M059J (cell line): ENCODE results near the gene MAP7D2. TPM values are rescaled to one million over a fixed set of nuclear protein-coding genes. Genes with fewer than 3 reads are reported as not detected.

Experiments used
- DNase-seq: peaks from one replicate; pipeline ENCODE4 v3.0.0-alpha.2; 2012; ENCODE audit warnings: low read depth
- total RNA-seq: library from RNA; depleted of rRNA; stranded (reverse); fragments of >200 nt; shearing (Covaris generic); gene quantifications from 2 replicates; pipeline ENCODE4 v1.2.3, GENCODE V29; 2014

The MAP7D2 gene
- total RNA-seq, 1 experiment from 2014 or later = 1.4 TPM

DNA sequence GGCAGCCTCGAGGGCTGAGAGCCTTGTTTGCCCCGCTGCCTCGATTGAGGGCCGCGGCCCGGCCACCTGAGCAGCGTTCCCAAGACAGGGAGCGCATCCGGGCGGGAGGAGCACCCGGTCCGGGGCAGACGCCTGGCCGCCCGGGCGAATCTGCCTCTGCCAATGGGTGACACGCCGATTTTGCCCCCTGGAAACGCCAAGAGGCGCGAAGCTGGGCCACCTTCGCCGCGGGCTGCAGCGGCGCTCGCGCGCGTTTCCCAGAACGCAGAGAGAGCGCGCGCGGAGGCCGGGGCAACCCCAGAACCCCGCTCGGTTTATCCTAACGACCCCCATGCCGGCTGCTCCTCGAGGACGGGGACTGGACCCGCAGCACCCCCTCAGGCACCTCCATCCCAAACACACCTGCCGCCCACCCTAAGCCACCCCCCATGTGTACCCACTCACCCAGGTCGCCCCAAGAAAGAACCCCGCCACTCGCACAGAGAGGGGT lies 575 bp downstream of the MAP7D2 start:
- no peak for DNase-seq

DNA sequence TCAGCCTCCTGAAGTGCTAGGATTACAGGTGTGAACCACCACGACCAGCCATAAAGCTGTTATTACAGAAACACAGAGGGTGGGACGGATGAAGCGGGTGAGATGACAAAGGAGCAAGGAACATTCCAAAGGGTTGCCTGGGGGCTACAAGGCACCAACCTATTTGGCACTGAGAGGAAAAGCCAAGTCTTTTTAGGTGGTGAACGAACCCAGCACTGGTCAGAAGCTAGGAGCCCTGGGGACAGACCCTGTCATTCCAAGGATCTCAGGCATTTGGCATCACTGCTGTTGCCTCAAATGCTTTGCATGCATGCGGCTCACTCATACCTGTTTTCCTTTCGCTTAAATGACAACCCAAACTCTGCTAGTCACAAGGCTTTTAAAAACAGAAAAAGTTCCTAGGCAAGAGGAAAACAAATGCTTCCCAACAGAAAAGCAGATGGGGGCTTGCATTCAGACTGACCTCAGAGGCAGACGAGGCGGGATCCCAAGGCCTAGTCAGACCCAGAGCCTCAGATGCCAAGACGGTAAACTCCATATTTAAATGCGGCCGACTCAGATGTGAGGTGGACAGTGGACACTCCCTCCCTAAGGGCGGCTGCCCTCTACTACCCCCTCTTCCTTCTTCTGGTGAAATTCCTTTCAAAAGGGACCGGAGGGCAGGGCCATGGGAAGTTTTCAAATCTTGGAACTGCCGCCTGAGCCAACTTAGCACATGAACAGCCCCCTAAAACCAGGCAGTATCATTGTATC lies 4.5 kb downstream of the MAP7D2 start:
- DNase-seq = no peak

GRCh38 chrX:20111271-20111670 lies 5.4 kb downstream of the MAP7D2 start:
- no peak for DNase-seq

DNA sequence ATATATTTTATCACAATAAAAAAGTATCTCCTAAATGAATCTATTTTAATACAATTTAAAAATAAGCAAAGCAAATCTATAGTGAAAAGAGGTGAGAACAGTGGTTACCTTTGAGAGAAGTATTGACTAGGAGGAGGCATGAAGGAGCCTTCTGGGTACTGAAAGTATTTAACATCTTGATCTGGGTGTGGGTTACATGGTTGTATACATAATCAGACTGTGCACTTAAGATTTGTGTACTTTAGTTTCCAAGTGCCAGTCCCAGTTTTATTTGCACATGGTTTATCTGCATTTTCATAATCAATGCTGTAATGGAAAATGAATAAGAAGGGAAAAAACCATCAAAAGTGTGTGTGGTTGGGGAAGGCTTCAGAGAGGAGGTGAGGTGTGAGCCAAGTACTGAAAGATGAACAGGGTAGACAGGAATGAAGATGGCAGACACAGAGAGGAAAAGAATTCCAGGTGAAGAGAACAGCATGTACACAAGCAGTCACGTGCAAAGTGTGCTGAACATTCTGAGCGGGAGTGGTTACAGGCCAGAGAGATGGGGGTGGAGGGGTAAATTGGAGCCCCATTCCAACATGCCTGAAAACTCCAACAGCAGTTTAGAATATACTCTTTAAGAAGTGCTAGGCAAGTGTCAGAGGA lies 14.6 kb downstream of the MAP7D2 start:
- no peak for DNase-seq

DNA sequence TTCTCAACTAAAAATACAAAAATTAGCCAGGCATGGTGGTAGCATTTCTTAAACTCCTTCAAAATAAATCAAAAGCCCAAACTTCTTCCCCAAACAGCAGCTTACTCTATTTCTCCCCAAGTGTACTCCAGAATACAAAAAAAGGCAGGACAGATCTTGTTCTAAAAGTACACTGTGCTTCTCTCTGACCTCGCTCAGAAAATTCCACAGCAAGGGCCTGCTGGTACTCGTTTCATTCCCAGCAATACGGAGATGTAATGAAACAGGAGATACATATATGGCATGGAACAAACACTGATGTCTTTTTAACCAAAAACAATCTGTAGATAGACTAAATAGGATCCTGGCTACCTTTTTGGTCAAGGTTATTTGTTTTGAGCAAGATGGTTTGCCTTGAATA lies 25.2 kb downstream of the MAP7D2 start:
- DNase-seq = no peak

DNA sequence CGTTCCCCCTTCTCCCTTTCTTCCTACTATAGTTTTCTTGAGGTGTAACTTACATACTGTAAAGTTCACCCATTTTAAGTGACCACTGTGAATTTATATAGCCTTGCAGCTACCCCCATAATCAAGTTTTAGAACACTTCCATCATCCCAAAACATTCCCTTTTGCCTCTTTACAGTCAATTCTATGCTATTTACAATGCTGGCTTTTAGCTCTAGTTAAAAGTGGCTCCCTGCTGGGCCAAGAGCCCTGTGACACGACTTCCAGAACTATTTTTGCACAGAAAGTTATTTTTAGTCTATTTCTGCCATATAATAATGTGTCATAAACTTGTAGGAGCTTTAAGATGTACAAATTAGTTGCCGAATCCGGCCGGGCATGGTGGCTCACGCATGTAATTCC lies 26.9 kb downstream of the MAP7D2 start:
- DNase-seq = no peak

DNA sequence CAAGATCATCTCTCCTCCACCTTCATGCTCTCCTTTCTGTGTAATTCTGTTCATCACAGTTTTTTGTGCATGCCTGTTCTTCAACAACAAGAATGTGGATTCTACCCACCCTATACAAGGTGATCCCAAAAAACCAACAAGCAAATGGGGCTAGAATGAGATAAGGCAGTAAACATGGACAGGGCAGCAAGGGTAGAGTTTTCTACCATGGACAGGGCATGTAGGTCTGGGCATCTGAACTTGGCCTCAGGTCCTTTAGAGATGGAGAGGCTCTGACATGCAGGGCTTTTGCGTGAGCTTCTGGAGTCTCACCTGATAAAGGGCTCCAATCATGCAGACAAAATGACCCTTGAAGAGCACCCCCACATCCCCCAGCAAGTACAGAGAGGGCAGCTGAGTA lies 36.4 kb downstream of the MAP7D2 start:
- DNase-seq = no peak

DNA sequence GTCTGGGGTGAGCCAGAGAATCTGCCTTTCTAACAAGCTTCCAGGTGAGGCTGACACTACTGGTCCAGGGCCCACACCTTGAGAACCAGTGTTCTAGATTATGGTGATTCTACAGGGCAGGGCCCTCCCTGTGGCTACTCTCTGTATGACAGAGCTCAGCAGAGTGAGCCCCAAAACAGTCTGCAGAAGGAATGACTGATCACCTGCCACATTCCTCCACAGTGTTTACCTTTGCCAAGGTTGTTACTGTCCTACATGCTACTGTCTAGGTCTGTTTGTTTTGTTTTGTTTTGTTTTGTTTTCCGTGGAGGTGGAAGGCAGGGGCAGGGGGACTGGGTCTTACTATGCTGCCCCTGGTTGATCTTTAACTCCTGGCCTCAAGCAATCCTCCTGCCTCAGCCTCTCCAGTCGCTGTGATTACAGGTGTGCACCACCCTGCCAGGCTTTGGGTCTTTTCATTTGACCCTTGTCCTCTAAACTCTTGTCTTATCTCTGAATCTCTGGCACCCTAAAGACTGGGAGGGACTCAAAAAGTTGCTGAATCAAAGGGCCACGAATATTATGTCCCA lies 45.1 kb downstream of the MAP7D2 start:
- no peak for DNase-seq

DNA sequence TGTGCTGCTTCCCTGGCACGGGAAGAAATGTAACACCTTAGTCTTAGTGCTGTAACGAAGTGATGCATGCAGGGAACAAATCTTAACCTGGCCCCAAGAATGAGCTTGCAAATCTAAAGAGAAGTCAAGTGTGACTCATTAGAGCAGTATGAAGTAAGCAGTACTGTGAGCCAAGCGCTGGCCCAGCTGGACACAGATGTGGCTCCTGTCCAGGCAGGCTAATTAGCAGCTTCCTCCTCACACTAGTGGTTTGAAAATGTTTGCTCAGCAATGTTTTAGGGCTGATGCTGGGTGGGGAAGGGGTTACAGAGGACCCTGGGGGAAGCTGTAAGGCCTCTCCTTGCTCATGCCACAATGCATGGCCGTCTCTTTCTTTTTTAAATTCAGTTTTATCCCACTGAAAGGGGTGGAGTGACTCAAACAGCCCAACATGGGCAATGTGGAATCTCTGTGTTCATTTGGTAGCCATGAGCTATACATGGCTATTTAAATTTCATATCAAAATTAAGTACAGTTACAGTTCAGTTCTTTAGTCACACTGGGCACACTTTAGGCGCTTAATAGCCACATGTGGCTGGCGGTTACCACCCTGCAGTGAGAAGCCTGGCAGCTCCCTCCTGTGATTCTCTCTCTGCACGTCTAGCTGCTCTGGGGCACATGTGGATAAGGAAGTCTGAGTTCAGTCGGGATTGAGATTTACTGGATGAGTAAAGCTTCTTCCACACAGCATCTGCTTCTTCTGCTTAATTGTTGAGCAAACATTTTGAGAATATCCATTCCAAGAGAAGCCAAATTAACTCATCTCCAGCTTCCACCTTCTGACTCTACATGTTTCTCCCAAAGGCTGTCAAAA lies 48.8 kb downstream of the MAP7D2 start:
- peak; percentile 88 for DNase-seq

- DNase-seq = peak; percentile 68
Measured at GRCh38 chrX:20066968-20067708, 49.6 kb downstream of the MAP7D2 start.

DNA sequence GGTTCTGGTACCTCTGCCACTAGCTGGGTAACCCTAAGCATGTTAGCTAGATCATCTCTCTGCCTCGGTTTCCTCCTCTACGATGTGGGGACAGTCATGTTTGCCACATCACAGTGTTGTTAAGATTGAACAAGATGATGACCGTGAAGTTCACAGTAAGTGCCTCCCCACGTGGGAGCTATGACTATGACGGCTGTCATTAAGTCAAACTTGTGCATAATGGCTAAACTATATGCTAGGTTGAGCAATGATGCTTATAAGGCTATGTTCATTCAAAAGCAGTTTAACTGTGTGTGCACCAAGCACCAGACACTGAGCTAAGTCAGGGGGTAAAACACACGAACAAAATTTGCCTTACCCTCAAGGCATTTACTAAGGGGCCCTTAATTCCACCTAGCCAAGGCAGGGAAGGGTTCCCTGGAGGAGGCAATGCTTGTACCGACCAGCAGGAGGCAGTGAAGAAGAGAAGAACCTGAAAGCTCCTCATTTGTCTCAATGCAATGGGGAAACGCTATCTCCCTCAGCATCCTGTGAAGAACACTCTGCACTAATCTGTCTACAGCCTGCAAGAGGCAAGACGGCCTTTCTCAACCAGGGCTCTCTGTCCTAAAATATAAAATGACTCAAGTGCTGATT lies 52.9 kb downstream of the MAP7D2 start:
- peak; percentile 42 for DNase-seq

DNA sequence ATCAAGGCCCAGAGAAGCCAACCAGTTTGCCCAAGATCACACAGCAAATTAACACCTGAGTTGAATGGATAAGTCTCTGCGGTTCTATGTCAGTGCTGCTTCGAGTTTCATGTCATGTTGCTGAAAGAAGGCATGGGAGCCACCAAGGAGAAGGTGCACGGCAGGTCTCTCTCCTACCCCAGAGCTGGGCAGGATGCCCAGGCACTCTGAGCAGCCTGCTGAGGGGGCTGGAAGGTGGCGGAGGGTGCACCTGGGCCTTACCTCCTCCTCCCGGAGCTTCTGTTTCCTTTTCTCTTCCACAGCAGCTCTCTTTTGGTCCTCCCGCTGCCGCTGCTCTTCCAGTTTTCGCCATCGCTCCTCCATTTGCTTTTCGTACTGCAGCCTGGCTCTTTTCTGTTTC lies 53.6 kb downstream of the MAP7D2 start:
- DNase-seq = no peak

DNA sequence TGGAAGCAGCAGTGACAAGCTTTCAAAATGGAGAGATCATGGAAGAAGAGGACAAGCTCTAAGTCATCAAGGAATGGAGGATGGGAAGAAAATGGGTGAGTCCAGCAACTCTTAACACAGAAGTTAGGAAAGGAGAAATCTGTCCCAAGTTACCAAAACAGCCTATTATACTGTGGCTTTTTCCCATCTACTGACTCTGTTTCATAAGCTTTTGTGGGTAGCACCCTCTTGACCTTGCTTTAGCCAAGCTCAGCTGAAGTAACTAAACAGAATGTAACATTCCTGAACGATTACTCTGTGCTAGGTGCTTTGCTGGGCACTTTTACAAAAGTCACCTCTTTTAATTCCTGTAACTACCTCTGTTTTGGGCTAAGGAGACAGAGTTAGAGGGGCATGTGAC lies 54.9 kb downstream of the MAP7D2 start:
- DNase-seq = peak; percentile 94

- no peak for DNase-seq
Measured at GRCh38 chrX:20060961-20061748, 55.6 kb downstream of the MAP7D2 start.

- DNase-seq = peak; percentile 76
Measured at GRCh38 chrX:20059467-20060128, 57.1 kb downstream of the MAP7D2 start.

DNA sequence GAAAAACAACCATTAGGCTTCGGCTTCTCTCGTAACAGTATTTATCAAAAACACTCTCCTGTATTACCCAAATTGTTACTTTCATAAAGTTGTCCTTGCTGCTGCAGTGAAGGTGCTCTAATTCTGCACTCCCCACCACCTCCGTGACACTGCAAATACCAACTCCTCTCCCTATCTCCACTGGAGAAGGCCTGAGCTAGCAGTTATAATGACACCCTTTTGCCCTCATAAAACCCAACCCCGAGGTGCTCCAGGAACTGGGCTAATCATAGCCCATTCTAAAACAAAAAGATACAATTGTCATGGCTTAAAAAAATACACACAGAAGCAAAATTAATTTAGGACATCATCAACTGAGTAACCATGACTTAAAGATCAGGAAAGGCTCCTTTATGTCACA lies 59.2 kb downstream of the MAP7D2 start:
- no peak for DNase-seq

DNA sequence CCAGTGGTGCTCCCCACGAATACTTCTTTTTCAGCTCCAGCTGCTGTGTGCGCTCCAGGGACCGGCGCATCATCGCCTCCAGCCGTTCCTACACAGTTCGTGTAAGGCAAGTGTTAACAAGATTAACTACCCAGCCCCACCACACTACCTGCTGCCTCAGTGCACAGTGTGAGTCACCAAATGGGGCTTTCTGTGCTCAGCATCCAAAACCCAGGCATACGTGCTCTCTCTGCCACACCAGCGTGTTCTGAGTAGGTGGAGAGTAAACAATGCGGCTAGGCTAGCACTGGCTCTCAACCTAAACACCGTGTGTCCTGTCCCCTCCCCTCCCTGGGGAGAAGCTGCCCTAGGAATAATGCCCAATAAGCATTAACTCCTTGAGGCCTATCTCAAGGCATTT lies 60.0 kb downstream of the MAP7D2 start:
- DNase-seq = peak; percentile 88

GRCh38 chrX:20053537-20053936 lies 63.2 kb downstream of the MAP7D2 start:
- no peak for DNase-seq

- no peak for DNase-seq
Measured at GRCh38 chrX:20046864-20047263, 69.8 kb downstream of the MAP7D2 start.

- DNase-seq = no peak
Measured at GRCh38 chrX:20046223-20046622, 70.5 kb downstream of the MAP7D2 start.
